ENCODE data around the gene GPX4.
"Not testable (repeated sequence)": the region's sequence is repeated elsewhere in the genome, so short reads cannot be mapped to it uniquely, and the experiment has no call there.

GPX4 gene

DNA sequence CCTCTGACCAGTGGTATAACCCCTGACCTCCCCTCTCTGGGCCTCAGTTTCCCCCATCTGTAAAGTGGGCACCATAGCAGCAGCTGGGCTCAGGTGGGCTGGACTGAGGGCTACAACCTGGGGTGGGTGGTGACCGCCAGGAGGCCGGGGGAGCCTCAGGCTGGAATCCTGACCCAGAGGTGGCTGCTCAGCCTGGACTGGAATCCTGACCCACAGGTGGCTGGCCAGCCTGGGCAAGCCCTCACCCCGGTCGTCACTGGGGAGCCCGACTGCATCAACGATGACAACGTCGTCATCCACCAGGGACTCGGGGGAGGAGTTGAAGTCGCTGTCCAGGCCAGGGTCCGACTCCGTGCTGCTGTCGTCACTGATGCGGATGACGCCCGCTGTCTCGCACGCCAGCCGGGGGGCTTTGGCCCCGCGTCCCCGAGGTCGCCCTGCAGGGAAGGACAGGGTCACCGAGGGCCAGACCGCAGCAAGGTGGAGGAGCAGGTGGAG is 10.2 kb downstream of the GPX4 start:
- no peak for DNase-seq (ENCODE audit: low read depth)

DNA sequence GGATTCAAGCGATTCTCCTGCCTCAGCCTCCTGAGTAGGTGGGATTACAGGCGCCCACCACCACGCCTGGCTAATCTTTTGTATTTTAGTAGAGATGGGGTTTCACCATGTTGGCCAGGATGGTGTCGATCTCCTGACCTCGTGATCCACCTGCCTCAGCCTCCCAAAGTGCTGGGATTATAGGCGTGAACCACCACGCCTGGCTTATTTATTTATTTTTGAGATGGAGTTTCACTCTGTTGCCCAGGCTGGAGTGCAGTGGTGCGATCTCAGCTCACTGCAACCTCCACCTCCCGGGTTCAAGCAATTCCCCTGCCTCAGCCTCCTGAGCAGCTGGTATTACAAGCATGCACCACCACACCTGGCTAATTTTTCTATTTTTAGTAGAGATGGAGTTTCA is 10.9 kb downstream of the GPX4 start:
- not testable (repeated sequence) for DNase-seq (ENCODE audit: low read depth)

DNA sequence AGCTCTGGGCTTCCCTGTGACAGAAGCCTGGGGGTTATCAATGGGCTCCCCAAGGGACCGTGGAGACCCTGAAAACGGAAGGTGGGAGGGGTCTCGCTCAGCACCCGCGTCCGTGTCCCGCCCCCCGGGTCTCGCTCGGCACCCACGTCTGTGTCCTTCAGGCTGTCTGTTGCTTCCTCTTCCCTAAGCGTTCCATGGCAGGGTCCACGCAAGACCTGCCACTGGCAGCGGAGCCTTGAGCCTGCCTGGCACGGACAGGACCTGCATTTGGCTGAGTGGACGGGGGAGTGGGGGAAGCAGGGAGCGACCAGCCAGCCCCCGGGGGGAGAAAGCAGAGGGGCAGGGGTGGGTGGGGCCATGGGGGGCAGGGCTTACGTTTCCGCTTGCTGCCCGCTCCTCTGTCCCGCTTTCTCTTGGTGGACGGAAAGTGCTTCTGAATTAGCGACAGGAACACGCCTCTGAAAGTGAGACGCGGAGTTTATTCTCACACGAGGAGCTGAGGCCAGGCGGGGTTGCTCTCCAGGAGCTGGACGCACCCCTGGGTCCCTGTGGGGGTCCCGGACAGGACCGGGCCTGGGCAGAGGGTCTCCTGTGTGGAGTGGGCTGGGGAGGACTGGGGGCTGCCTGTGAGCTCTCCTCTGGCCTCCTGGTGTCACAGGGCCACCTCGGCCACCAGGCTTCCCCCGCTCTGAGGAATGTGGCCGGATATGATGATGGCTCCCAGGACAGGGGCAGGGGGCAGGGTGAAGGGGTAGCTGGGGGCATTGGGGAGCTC is 12.0 kb downstream of the GPX4 start:
- no peak for DNase-seq (ENCODE audit: low read depth)

DNA sequence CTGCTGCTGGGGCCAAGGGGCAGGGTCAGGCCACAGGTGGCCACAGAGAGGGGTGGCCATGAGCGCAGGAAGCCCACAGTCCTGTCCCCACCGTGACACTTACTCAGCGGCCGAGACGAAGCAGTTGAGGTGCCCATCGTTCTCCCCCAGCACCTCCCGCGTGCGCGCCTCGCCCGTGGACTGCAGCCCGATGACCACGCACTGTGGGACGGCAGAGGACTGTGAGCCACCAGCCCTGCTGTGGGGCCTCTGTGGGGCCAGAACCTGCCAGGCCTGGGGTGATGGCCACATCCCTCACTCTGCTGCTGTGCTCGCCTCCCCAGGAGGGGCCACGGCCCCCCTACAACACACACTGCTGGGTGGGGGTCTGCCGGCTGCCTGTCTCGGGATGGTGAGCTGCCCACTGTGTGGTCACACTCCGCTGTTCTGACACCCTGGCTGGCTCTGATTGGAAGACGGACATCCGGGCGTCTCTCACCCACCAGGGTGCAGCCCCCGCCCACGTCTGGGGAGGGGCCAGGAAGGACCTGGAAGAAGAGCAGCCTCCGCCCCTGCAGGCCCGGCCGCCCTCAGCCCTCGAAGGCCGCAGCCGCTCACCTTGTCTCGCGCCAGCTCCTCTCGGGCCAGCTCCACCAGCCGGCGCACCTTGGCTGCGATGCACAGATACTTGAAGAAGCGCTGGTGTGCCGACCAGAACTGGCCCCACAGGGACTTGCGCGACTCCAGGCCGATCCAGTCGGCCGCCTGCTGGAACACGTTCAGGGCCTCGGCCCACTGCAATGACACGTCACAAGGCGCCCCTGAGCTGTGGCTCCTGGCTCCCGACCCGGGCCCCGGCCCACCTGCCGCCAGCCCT is 13.2 kb downstream of the GPX4 start:
- no peak for DNase-seq (ENCODE audit: low read depth)

DNA sequence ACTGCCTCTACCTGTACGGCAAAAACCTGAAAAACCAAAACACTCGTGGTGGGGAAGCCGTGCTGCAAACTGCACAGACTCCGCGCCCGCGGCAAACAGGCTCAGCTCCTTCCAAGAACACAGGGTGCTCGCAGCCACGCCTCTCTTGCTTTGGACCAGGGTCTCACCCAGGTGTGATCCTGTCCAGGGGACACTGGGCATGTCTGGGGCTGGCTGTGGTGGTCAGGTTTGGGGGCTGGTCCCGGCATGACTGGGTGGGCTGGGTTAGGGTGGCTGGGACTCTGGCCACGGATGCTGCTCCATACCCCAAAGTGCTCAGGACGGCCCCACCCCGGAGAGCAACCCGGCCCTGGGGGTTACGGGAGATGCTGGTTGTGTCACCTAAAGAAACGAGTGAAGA is 13.9 kb downstream of the GPX4 start:
- DNase-seq (ENCODE audit: low read depth): no peak

DNA sequence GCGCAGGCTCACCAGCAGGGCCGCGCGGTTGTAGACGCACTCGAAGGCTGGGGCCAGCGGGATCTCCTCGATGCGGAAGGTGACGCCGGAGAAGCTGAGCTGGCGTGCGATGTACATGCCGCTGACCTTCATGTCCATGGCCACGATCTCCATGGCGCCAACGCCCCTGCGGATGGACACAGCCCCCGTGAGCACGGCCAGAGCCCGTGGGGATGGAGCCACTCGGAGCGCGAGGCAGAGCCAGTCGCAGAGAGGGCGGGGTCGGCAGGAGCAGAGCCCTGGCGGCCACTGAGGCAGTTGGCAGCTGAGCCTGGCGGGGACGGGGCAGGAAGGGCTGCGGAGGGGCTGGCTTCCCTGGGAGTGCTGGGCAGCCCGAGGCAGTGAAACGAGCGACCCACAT is 15.2 kb downstream of the GPX4 start:
- no peak for DNase-seq (ENCODE audit: low read depth)

DNA sequence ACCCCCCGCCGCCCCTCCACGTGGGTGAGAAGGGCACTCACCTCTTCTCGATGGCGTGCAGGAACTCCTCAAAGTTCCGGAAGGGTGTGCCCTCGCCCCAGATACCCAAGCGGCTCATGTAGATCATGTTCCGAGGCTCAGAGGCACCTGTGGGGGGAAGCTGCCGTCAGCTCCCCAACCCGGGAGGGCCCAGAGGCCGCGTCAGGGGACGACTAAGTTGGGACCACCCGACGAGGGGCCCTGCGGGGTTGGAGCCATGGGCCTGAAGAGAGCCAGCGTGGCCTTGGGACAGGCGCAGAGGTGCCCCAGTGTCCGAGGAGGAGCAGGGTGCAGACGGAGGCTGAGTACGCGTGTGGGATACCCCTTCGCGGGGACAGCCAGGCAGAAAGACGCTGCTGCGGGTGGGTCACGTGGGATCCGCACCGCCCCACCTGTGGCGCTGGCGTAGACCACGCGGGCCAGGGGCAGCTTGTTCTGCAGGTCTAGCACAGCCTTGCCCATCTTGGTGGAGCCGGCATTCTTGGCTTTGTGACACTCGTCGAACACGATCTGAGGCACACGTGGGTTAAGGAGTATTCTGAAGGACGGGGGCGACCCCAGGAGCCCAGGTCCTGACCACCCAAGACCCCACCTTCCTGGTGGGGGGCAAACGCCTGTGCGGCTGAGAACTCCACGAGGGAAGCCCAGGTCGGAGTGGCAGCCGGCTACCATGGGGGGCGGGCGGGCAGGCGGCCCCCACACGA is 15.9 kb downstream of the GPX4 start:
- no peak for DNase-seq (ENCODE audit: low read depth)

DNA sequence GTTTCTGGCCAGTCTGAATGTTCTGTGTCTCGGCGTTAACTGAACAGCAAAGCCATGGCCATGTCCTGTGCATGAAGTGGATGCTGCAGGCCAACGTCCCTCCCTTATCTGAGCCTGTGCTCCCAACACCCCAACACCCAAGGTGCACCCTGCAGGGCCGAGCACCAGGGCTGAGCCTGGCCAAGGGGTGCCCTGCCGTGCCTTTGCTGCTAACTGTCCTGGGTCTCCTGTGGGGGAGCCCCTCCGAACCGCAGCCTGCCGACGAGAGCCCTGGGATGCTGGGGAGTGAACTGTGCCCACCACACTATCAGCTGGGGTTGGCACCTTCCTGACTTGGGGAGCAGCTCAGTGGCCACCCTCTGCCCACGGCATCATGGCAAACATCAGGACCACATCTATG is 17.6 kb downstream of the GPX4 start:
- DNase-seq (ENCODE audit: low read depth): no peak

DNA sequence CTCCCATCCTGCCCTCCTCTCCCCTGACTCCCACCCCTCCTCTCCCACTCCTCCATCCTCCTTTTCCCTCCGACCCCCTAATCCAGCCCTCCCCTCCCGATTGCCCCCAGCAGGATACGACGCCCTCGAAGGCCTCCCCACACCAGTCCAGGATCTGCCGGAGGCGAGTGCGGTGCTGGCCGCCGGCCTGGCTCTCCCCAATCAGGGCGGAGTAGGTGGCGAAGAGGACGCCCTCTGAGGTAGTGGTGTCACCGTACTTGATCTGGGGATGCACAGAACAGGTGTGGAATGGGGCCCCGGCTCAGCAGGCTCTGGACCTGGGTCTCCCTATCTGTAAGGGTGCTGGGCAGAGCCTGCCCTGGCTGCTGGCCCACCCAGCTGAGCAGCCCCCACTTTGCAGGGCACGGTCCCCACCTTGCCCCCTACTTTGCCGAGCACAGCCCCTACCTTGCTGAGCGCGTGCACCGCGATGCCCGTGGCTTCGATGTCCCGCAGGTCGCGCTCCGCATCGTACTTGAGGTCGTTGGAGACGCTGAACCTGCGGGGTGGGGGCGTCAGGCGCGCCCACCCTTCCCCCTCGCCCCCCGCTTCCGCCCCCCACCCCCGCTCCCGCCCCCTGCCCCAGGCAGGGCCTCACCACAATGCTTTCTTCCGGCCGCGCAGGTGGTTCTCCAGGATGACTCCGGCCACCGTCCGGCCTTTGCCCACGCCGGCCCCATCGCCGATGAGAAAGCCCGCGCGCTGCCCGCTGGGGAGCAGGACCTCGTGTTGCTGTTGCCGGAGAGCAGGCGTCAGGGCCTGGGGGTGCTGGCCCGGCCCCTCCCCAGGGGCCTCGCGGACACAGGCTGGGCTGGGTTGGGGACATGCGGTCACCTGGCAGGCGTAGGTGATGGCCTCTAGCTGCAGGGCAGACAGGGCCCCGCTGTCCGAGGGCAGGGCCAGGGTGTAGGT is 18.5 kb downstream of the GPX4 start:
- no peak for DNase-seq (ENCODE audit: low read depth)

DNA sequence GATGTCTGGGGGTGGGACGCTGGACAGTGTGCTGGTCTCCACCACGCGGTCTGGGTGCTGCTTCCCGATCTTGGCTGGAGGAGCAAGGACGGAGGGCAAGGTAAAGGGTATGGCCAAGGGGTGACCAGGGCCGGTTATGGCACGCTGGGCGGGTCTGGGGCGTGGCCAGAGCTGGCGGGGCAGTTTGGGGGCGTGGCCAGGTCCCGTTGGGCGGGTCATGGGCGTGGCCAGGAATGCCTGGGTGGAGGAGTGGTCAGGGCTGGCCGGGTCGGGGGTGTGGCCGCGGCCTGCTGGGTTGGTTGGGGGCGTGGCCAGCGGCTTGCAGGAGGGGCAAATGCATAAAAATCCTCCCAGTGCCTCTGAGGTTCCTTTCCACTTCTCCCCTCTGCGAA is 19.2 kb downstream of the GPX4 start:
- peak; percentile 42 for DNase-seq (ENCODE audit: low read depth)

DNA sequence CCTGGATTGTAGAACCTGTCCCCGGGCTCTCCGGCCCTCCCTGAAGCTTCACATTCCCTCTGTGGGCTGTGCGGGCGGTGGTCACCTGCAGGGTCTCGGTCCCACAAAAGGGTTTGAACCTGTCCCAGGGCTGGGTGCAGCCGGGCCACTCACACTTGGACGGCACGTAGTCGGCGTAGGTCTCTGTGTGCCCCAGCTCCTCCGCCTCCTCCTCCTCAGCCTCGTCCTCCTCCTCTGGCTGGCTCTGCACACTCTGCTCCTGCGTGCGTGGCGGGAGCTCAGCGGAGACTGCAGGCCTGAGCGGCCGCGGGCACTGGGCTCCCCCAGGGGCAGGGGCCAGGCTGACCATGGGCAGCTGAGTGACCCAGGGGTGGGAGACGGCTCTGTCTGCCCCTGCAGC is 19.6 kb downstream of the GPX4 start:
- no peak for DNase-seq (ENCODE audit: low read depth)

DNA sequence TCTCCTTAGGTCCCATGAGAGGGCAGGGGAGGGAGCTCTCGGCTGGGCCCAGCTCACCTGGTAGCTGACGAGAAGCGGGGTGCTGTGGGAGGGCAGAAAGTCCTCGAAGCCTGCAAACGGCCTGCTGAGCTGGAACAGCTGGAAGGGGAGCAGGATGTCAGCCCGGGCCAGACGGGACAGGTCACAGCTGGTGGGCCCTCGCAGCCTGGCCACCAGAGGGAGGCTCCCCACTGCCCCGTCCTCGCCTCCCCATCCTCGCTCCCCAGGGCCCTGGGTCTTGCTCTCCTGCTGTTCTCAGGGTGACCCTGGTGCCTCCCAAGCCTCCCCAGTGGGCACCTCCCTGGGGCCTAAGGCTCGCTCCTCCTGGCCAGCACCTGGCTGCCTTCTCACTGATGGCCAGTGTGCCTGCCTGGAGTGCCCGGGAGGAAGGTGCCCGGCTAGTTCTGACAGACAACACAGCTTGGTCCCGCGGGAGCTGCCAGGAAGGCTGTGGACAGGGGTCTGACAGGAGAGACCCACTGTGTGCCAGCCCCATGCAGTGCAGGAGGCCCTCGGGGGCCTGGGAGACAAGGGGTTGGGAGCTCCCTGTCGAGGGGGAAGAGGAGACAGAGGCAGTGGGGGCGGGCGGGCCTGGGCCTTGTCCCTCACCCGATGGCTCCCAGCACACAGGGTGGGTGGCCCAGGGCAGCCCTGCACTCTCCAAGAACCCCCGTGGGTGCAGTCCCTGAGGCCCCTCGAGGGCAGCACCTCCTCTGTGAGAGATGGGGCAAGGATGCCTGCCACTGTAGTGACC is 20.3 kb downstream of the GPX4 start:
- no peak for DNase-seq (ENCODE audit: low read depth)

DNA sequence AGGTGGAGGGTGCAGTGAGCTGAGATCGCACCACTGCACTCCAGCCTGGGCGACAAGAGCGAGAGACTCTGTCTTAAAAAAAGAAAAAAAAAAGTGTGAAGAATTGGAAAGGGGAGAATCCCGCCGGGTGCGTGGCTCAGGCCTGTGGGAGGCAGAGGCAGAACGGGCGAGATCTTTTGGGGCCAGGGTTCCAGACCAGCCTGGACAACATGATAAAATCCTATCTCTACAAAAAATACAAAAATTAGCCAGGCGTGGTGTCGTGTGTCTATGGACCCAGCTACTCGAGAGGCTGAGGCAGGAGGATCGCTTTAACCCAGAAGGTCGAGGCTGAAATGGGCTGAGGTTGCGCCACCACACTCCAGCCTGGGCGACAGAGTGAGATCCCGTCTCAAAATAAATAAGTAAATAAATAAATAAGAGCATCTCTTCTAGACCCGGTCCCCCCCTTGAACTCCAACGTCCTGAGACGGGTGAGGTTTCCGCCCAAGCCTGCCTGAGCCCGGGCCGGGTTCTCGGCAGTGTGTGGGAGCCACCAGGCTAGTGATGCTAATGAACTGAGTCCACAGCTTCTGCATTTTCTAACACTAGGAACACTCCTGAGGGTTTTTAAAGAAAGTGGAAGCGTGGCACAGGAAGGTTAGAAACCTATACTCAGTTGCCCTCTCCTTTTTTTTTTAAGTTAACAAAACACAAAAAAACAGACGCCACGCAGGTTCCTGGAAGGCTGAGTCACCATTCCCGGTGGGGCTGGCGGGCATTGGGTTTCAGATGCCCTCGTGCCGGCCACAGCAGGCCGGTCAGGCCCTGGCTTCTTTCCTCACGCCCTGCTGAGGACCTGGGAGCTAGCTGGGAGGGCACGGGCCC is 22.0 kb downstream of the GPX4 start:
- DNase-seq (ENCODE audit: low read depth): no peak

DNA sequence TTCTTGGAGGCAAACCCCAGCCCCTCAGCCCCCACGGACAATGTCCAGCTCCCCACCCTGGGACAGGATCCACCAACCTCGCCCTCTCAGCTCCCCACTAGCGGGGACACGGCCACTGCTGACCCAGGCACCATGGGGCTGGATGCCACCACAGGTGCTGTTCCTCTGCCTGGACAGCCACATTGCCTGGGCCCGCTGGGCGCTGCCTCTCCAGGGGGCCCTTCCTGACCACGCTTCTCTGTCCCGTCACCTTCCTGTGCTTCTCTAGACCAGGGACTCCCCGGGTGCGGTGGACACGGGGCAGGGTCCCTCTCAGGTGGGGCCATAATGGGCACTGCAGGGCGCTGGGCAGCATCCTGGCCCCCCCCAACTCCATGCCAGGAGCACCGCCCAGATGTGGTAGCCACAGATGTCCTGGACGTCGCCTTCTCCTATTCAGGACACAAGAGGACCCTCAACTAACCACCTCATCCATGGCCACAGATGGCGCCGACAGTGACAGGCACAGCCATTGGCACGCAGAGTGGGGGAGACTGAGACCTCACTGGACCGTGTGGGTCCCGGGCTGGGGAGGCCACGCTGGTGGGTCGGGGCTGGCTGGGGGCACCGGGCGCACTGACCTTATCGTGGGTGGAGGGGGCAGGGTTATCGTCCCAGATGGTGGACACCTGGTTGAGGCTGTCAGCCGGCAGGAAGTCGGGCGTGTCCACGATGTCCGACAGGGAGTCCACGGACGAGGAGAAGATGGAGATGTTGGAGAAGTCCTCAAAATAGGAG is 23.4 kb downstream of the GPX4 start:
- no peak for DNase-seq (ENCODE audit: low read depth)

DNA sequence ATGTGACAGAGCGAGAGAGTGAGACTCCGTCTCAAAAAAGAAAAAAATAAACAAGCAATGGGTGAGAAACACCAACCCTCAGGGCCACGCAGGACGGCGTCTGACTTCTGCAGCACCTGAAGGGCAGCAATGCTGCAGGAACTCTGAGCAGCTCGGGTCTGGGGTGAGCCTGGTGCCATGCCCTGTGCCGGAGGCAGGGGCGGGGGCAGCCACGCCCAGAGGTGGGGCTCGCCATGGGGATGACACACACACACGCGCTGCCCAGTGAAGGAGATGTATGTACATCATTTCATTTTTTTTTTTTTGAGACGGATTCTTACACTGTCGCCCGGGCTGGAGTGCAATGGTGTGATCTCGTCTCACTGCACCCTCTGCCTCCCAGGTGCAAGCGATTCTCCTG is 24.3 kb downstream of the GPX4 start:
- DNase-seq (ENCODE audit: low read depth): no peak

DNA sequence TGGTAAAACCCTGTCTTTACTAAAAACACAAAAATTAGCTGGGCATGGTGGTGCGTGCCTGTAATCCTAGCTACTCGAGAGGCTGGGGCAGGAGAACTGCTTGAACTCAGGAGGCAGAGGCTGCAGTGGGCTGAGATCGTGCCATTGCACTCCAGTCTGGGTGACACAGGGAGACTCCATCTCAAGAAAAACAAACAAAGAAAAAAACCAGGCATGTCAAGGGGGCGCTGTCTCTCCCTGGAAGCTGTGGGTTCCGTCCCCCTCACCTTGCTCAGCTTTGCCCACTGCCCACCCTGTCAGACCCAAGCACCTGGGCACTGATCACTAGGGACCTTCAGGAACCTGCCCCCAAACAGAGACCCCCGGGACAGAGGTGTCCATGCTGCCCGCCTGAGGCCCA is 25.3 kb downstream of the GPX4 start:
- DNase-seq (ENCODE audit: low read depth): not testable (repeated sequence)

DNA sequence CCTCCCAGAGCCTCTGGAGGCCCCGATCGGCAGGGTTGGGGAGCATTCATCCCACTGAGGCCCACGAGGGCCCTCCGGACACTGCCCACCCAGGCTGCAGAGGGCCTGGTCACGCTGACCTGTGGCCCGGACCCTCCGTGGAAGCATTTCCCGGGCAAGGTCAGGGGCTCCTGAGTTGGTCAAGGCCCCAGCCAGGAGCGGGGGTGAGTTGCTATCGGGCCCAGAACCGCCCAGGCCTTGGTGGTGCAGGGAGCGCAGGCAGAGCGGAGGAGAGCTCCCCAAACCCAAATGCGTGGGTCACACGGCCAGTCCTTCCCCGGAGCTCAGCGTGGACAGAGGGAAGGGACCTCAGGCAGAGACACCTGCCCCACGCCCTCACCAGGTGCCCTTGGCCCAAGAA is 25.7 kb downstream of the GPX4 start:
- DNase-seq (ENCODE audit: low read depth): no peak

DNA sequence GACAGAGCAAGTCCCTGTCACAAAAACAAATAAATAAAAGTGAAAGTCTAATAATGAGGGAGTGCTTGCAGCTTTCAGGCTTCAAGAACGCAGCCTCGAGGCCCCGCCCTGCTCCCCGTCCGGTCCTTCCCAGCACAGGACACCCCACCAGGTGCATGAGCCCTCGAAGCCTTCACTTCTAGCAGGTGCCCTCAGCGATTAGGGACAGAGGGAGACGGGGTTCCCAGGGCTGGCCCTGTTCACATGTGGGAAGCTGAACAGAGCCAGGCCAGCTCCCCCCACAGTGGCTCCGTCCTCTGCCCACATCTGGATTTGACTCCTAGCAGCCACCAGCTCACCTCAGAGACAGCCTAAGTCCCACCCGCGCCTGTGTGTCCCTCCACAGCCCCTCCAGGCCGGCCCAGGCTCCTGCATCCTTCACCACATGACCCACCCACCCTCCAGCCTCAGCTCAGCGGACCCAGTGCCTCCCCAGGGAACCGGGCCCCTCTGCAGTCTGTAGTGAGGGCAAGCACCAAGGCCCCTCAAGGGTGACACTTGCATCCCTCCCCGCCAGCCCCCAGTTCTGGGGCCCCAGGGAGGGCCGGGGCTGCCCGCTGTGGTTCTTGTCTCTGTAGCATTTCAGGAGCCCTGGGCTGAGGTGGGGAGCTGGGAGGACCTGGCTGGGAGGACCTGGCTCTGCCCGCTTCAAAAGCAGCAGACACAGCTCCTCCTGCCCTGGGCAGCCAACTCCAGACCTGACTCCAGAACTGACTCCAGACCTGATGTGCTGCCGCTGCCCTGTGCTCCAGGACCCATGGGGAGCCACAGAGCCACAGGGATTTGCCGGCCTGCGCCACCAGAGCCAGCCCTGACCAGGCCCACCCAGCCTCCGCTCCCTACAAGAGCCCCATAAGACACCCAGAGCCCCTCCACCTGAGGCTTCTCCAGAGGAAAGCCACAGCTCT is 27.2 kb downstream of the GPX4 start:
- peak; percentile 36 for DNase-seq (ENCODE audit: low read depth)
